ENCODE measurements around the gene IP6K2.
"Not testable (repeated sequence)": the region's sequence is repeated elsewhere in the genome, so short reads cannot be mapped to it uniquely, and the experiment has no call there.

Gene IP6K2

GRCh38 chr3:48716982-48717746 is at the start of gene IP6K2:
Gene IP6K2 (minus strand): TSS chr3:48717221. CDS start chr3:48695291, 21,930 bp downstream.
- DNase-seq (ENCODE audit: low read depth in 1 of 2, low spot score in 1 of 2): peak; percentile 97 to 100

- DNase-seq (ENCODE audit: low read depth in 1 of 2, low spot score in 1 of 2): no peak
These were observed 48.4 kb upstream of the IP6K2 start for GRCh38 chr3:48765376-48765775.

GRCh38 chr3:48762816-48763215 is 45.8 kb upstream of the IP6K2 start:
- DNase-seq (ENCODE audit: low read depth in 1 of 2, low spot score in 1 of 2): no peak

- not testable (repeated sequence) for DNase-seq (ENCODE audit: low read depth in 1 of 2, low spot score in 1 of 2)
These were observed 43.0 kb upstream of the IP6K2 start for GRCh38 chr3:48759991-48760540.

- DNase-seq (ENCODE audit: low read depth in 1 of 2, low spot score in 1 of 2): not testable (repeated sequence)
These were observed 42.5 kb upstream of the IP6K2 start for GRCh38 chr3:48759531-48759930.

GRCh38 chr3:48759071-48759470 is 42.0 kb upstream of the IP6K2 start:
- DNase-seq (ENCODE audit: low read depth in 1 of 2, low spot score in 1 of 2): no peak

GRCh38 chr3:48756640-48757039 is 39.6 kb upstream of the IP6K2 start:
- no peak for DNase-seq (ENCODE audit: low read depth in 1 of 2, low spot score in 1 of 2)

- no peak for DNase-seq (ENCODE audit: low read depth in 1 of 2, low spot score in 1 of 2)
These were observed 33.8 kb upstream of the IP6K2 start for GRCh38 chr3:48750856-48751255.

GRCh38 chr3:48748754-48749153 is 31.7 kb upstream of the IP6K2 start:
- DNase-seq (ENCODE audit: low read depth in 1 of 2, low spot score in 1 of 2): no peak

GRCh38 chr3:48747706-48748105 is 30.7 kb upstream of the IP6K2 start:
- no peak for DNase-seq (ENCODE audit: low read depth in 1 of 2, low spot score in 1 of 2)

- no peak for DNase-seq (ENCODE audit: low read depth in 1 of 2, low spot score in 1 of 2)
These were observed 30.1 kb upstream of the IP6K2 start for GRCh38 chr3:48747015-48747615.

- DNase-seq (ENCODE audit: low read depth in 1 of 2, low spot score in 1 of 2): no peak
These were observed 26.8 kb upstream of the IP6K2 start for GRCh38 chr3:48743773-48744172.

- not testable (repeated sequence) for DNase-seq (ENCODE audit: low read depth in 1 of 2, low spot score in 1 of 2)
These were observed 24.2 kb upstream of the IP6K2 start for GRCh38 chr3:48741226-48741625.

- DNase-seq (ENCODE audit: low read depth in 1 of 2, low spot score in 1 of 2): peak; percentile 11 to 14
These were observed 23.2 kb upstream of the IP6K2 start for GRCh38 chr3:48739955-48740823.

GRCh38 chr3:48739617-48739954 is 22.6 kb upstream of the IP6K2 start:
- DNase-seq (ENCODE audit: low read depth in 1 of 2, low spot score in 1 of 2): no peak

- DNase-seq (ENCODE audit: low read depth in 1 of 2, low spot score in 1 of 2): no peak
These were observed 22.1 kb upstream of the IP6K2 start for GRCh38 chr3:48738926-48739616.

- no peak for DNase-seq (ENCODE audit: low read depth in 1 of 2, low spot score in 1 of 2)
These were observed 21.1 kb upstream of the IP6K2 start for GRCh38 chr3:48738144-48738536.

- DNase-seq (ENCODE audit: low read depth in 1 of 2, low spot score in 1 of 2): not testable (repeated sequence)
These were observed 18.2 kb upstream of the IP6K2 start for GRCh38 chr3:48735075-48735767.

- not testable (repeated sequence) for DNase-seq (ENCODE audit: low read depth in 1 of 2, low spot score in 1 of 2)
These were observed 17.5 kb upstream of the IP6K2 start for GRCh38 chr3:48734541-48734940.

GRCh38 chr3:48733752-48734518 is 16.9 kb upstream of the IP6K2 start:
- not testable (repeated sequence) for DNase-seq (ENCODE audit: low read depth in 1 of 2, low spot score in 1 of 2)
